Endothelial cell of umbilical vein (primary cell): ENCODE results near the gene ITPKC.

ENCODE experiments used
- EZH2 ChIP-seq: IDR thresholded peaks from 2 replicates; pipeline ENCODE4 v1.6.1; 2012; ENCODE audit warnings: borderline replicate concordance, low read depth, mild to moderate bottlenecking, moderate library complexity, low read length, inconsistent platforms; ENCODE audit not compliant: severe bottlenecking
- FOS ChIP-seq: IDR thresholded peaks from 2 replicates; pipeline ENCODE4 v1.6.1; 2011; ENCODE audit warnings: mild to moderate bottlenecking, low read length, moderate library complexity, borderline replicate concordance; ENCODE audit not compliant: insufficient read depth
- JUN ChIP-seq: IDR thresholded peaks from 2 replicates; pipeline ENCODE4 v1.6.1; 2011; ENCODE audit warnings: borderline replicate concordance, low read depth; ENCODE audit not compliant: insufficient read length, insufficient read depth
- MYC ChIP-seq: IDR thresholded peaks from one replicate; pipeline ENCODE4 v1.6.1; 2011; ENCODE audit warnings: mild to moderate bottlenecking, low read depth, low read length
- POLR2A ChIP-seq: IDR thresholded peaks from 2 replicates; pipeline ENCODE4 v1.6.1; 2012; ENCODE audit warnings: low read depth, mild to moderate bottlenecking, control low read depth, low read length
- POLR2AphosphoS5 ChIP-seq: IDR thresholded peaks from 2 replicates; pipeline ENCODE4 v1.6.1; 2012; ENCODE audit warnings: low read depth, mild to moderate bottlenecking, control low read depth, low read length, moderate library complexity; ENCODE audit not compliant: insufficient read depth
- TF ChIP-seq, protein P1 (sequence below): IDR thresholded peaks from 2 replicates; pipeline ENCODE4 v1.6.1; 2011; ENCODE audit not compliant: insufficient read depth, insufficient read length
- TF ChIP-seq, protein P2 (sequence below), 2 donors: IDR thresholded peaks; 1 replicate in 1 of 2; 2 replicates in 1 of 2; pipeline ENCODE4 v1.5.1; 2011; ENCODE audit warnings: low read length in 2 of 2, mild to moderate bottlenecking in 2 of 2, moderate library complexity in 2 of 2, control low read depth in 1 of 2, inconsistent platforms in 1 of 2, low read depth in 1 of 2; ENCODE audit not compliant: insufficient read depth in 1 of 2; ENCODE audit errors: extremely low read depth in 1 of 2

GRCh38 chr19:40673397-40673796, 43.5 kb upstream of the ITPKC start:
- TF ChIP-seq, protein P1, sequence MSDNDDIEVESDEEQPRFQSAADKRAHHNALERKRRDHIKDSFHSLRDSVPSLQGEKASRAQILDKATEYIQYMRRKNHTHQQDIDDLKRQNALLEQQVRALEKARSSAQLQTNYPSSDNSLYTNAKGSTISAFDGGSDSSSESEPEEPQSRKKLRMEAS: no peak
- TF ChIP-seq, protein P2, sequence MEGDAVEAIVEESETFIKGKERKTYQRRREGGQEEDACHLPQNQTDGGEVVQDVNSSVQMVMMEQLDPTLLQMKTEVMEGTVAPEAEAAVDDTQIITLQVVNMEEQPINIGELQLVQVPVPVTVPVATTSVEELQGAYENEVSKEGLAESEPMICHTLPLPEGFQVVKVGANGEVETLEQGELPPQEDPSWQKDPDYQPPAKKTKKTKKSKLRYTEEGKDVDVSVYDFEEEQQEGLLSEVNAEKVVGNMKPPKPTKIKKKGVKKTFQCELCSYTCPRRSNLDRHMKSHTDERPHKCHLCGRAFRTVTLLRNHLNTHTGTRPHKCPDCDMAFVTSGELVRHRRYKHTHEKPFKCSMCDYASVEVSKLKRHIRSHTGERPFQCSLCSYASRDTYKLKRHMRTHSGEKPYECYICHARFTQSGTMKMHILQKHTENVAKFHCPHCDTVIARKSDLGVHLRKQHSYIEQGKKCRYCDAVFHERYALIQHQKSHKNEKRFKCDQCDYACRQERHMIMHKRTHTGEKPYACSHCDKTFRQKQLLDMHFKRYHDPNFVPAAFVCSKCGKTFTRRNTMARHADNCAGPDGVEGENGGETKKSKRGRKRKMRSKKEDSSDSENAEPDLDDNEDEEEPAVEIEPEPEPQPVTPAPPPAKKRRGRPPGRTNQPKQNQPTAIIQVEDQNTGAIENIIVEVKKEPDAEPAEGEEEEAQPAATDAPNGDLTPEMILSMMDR (IDR thresholded peaks at IDR 0.05; ENCODE audit: extremely low read depth in 1 of 2, insufficient read depth in 1 of 2, low read depth in 1 of 2, low read length in 2 of 2): no peak
- TF ChIP-seq POLR2AphosphoS5: no peak
- no peak for TF ChIP-seq POLR2A
- no peak for TF ChIP-seq MYC
- no peak for TF ChIP-seq EZH2
- TF ChIP-seq FOS: no peak
- no peak for TF ChIP-seq JUN
